ENCODE data around the gene TEX29.

- TF ChIP-seq POLR2A (IDR thresholded peaks at IDR 0.05) = no peak
- TF ChIP-seq, protein P1, sequence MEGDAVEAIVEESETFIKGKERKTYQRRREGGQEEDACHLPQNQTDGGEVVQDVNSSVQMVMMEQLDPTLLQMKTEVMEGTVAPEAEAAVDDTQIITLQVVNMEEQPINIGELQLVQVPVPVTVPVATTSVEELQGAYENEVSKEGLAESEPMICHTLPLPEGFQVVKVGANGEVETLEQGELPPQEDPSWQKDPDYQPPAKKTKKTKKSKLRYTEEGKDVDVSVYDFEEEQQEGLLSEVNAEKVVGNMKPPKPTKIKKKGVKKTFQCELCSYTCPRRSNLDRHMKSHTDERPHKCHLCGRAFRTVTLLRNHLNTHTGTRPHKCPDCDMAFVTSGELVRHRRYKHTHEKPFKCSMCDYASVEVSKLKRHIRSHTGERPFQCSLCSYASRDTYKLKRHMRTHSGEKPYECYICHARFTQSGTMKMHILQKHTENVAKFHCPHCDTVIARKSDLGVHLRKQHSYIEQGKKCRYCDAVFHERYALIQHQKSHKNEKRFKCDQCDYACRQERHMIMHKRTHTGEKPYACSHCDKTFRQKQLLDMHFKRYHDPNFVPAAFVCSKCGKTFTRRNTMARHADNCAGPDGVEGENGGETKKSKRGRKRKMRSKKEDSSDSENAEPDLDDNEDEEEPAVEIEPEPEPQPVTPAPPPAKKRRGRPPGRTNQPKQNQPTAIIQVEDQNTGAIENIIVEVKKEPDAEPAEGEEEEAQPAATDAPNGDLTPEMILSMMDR (IDR thresholded peaks at IDR 0.05) = no peak
- no peak for TF ChIP-seq POLR2AphosphoS5 (IDR thresholded peaks at IDR 0.05)
- TF ChIP-seq EP300 (IDR thresholded peaks at IDR 0.05) = no peak
Measured at GRCh38 chr13:111387945-111388600, 67.6 kb downstream of the TEX29 start.
